CD4-positive, CD25-positive, alpha-beta regulatory T cell (primary cell): ENCODE measurements around the gene CHST15. TPM values are rescaled to one million over a fixed set of nuclear protein-coding genes. Genes with fewer than 3 reads are reported as not detected.
A peak's percentile ranks its signal among the peaks of the same experiment; 100 is the strongest.

Source experiments
- ATAC-seq, 2 donors: fragments of 150-1000 bp; cut with Tn5 transposase; one replicate each; pipeline ENCODE4 v1.10.0; 2021; ENCODE audit warnings: low read depth in 2 of 2, moderate number of reproducible peaks in 2 of 2, moderate library complexity in 1 of 2
- DNase-seq, 3 donors: peaks; one replicate each; pipeline versions ENCODE4 v3.0.0 to v3.0.0-alpha.2; 2012 to 2022; ENCODE audit warnings: mixed read lengths in 1 of 3
- H3K27ac ChIP-seq: one replicate; pipeline ENCODE4 v1.7.0; 2013; ENCODE audit warnings: mild to moderate bottlenecking, low read length; ENCODE audit not compliant: insufficient read depth, poor library complexity, severe bottlenecking
- H3K27me3 ChIP-seq: one replicate; pipeline ENCODE4 v1.7.0; 2013; ENCODE audit warnings: low read length; ENCODE audit not compliant: control insufficient read depth, insufficient read depth
- H3K36me3 ChIP-seq: one replicate; pipeline ENCODE4 v1.7.0; 2013; ENCODE audit warnings: mild to moderate bottlenecking, low read length, moderate library complexity; ENCODE audit not compliant: control insufficient read depth, insufficient read depth
- H3K4me1 ChIP-seq: 2 replicates; pipeline ENCODE4 v1.7.0; 2013; ENCODE audit warnings: mild to moderate bottlenecking, low read length; ENCODE audit not compliant: insufficient read depth, control insufficient read depth, poor library complexity, severe bottlenecking
- H3K4me3 ChIP-seq: one replicate; pipeline ENCODE4 v1.7.0; 2013; ENCODE audit warnings: low read depth, mild to moderate bottlenecking, low read length, moderate library complexity
- H3K9me3 ChIP-seq, 2 experiments: 1 replicate in 1 of 2; 2 replicates in 1 of 2; pipeline ENCODE4 v1.7.0; 2013; ENCODE audit warnings: low read length in 2 of 2, mild to moderate bottlenecking in 1 of 2, moderate library complexity in 1 of 2; ENCODE audit not compliant: control insufficient read depth in 2 of 2
- H3K27ac Mint-ChIP-seq, 3 donors: one replicate each; pipeline ENCODE4 v1.8.0; 2020 to 2022; ENCODE audit warnings: mild to moderate bottlenecking in 3 of 3, mixed read lengths in 3 of 3, moderate library complexity in 2 of 3
- H3K27me3 Mint-ChIP-seq: one replicate; pipeline ENCODE4 v1.8.0; 2022; ENCODE audit warnings: mild to moderate bottlenecking, mixed read lengths
- H3K36me3 Mint-ChIP-seq: one replicate; pipeline ENCODE4 v1.8.0; 2020; ENCODE audit warnings: mixed read lengths
- H3K4me1 Mint-ChIP-seq, 4 donors: one replicate each; pipeline ENCODE4 v1.8.0; 2020 to 2022; ENCODE audit warnings: mixed read lengths in 4 of 4, mild to moderate bottlenecking in 1 of 4
- H3K4me3 Mint-ChIP-seq, 4 donors: one replicate each; pipeline ENCODE4 v1.8.0; 2020 to 2022; ENCODE audit warnings: mild to moderate bottlenecking in 4 of 4, mixed read lengths in 4 of 4, moderate library complexity in 3 of 4
- H3K9me3 Mint-ChIP-seq, 7 donors: one replicate each; pipeline ENCODE4 v1.8.0; 2020 to 2022; ENCODE audit warnings: mixed read lengths in 7 of 7, mild to moderate bottlenecking in 3 of 7, moderate library complexity in 2 of 7
- polyA plus RNA-seq, 4 donors: library from polyadenylated mRNA; unstranded; fragments of 300-500 nt; fragmentation: Illumina TruSeq; gene quantifications; one replicate each; pipeline ENCODE4 v1.2.3, GENCODE V29; 2021
- total RNA-seq: library from RNA; stranded (reverse); gene quantifications from one replicate; pipeline ENCODE4 v1.2.3, GENCODE V29; 2022

Gene CHST15
- total and polyA plus RNA-seq, 5 donors from 2014 or later, result 0.13 to 0.47 (median 0.27) TPM; not detected in 1

DNA sequence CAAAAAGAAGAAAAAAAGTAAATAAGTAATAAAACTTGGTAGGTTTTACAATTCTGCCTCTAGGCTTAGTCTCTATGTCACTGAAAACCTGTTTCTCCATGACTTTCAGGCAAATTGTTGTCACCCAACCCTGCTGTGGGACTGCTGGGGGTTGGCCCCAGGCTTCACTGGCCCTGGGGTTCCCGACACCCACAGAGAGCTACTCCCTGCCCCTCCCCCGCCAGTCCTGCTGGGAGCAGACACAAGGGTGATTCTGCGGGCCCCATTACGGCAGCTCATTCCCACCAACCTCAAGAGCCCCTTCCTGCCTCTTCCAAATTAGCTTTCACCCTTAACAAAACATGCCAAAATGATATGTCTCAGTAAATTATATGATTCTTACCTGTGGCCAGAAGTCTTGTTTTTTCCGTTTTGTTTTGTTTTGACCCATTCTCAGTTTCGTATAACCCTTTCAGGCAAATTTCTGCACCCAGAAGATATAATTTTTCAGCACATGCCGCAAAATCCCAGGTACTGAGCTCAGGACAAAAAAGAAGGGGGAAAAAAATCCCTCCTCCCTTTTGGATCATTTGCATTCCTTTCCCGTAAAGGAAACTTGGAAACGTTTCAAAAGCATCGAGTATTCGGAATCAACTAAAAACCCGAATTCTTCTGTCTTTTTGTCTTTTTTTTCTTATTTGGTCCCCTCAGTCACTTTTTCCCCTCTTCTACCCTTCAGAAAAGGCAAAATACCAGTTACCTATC, 27.8 kb downstream of the CHST15 start:
- Mint-ChIP-seq H3K36me3 (no peaks in the 10 kb centered on the region), H3K4me1 (peaks cover 0 to 17% (median 8%) of the 10 kb centered on the region in 4 donors), H3K4me3 (no peak overlapping the region), H3K27ac (peak overlapping the region in 1 of 3 donors; percentile 14), H3K9me3 (no peaks in the 10 kb centered on the region), H3K27me3 (peaks cover 4% of the 10 kb centered on the region)
- no peaks in the 10 kb centered on the region for H3K4me1 ChIP-seq
- no peaks in the 10 kb centered on the region for H3K27me3 ChIP-seq
- DNase-seq (no peak), ATAC-seq (no peak)
- no peaks in the 10 kb centered on the region for H3K9me3 ChIP-seq
- no peak overlapping the region for H3K27ac ChIP-seq
- H3K4me3 ChIP-seq, result no peak overlapping the region
- H3K36me3 ChIP-seq, result no peaks in the 10 kb centered on the region

DNA sequence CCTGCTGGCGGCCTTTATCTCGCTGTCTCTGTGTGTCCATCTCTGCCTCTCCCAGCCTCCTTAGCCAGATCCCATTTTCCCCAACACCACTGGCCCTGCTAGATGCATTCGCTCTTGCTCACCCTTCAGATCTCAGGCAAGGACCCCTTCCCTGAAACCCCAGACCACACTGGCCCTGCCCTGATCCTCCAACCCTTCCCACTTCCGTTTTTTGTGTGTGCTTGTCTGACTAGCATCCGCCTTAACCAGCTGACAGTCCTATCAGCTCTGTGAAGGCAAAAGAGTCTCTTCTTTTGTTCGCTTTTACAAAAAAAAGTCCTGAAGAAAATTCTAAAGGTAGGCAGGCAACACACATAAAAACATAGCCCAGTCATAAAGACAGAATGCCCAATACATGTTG, 28.7 kb downstream of the CHST15 start:
- no peaks in the 10 kb centered on the region for H3K36me3 Mint-ChIP-seq
- peak in 1 of 3 donors; percentile 25 for DNase-seq
- peaks cover 4% of the 10 kb centered on the region for H3K27me3 Mint-ChIP-seq
- no peak for ATAC-seq
- H3K9me3 ChIP-seq, result no peaks in the 10 kb centered on the region
- no peak overlapping the region for H3K4me3 ChIP-seq
- H3K36me3 ChIP-seq, result no peaks in the 10 kb centered on the region
- H3K27me3 ChIP-seq, result no peaks in the 10 kb centered on the region
- no peaks in the 10 kb centered on the region for H3K4me1 ChIP-seq
- H3K9me3 Mint-ChIP-seq, result no peaks in the 10 kb centered on the region
- peak overlapping the region; percentile 14 to 68 (median 38) for H3K27ac Mint-ChIP-seq
- peaks cover 0 to 17% (median 8%) of the 10 kb centered on the region in 4 donors for H3K4me1 Mint-ChIP-seq
- peak overlapping the region; percentile 48 to 93 (median 77) for H3K4me3 Mint-ChIP-seq
- H3K27ac ChIP-seq, result no peak overlapping the region

DNA sequence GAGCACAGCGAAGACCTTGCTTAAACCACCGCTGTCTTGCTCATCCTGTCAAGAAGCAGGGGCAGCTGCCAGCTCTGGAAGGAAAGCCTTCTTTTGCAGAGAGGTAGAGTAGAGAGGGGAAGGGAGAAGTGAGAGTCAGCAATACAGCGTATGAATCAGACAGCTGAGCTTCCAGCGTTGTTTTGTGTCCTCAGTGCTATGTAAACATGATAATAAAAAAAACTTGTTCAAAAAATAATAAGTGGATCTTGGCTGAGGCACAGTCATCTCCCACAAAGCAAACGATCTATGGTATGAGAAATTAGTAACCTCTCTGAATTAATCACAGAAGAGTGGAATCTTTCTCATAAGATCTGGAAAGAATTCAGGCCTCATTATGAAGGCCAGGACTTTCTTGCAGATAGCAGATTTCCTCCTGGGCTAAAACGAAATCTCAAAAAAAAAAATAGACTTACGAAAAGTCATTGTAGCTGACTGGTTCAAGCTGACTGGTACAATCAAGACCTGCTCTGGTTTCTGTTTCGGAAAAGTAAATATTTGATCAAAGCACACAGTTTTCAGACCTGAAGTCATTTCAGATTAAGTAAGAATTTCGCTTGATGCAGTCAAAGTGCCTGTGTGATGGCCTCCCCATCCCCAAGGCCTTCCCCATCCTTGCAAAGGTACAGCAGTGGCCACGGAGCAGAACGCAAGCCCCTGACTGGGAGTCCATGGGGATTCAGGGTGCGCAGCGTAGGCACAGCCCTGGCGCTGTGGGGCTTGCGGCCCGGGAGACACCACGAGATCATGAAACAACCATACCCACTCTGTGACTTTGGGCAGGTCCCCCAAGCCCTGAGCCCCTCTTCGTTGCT, 29.4 kb downstream of the CHST15 start:
- H3K4me3 ChIP-seq, result no peak overlapping the region
- ATAC-seq (peak in 1 of 2 donors; percentile 25), DNase-seq (no peak)
- H3K4me1 Mint-ChIP-seq, result peaks cover 0 to 17% (median 8%) of the 10 kb centered on the region in 4 donors
- peak overlapping the region in 2 of 4 donors; percentile 62 to 74 for H3K4me3 Mint-ChIP-seq
- H3K27me3 Mint-ChIP-seq, result peaks cover 4% of the 10 kb centered on the region
- H3K27ac ChIP-seq, result no peak overlapping the region
- no peaks in the 10 kb centered on the region for H3K4me1 ChIP-seq
- no peaks in the 10 kb centered on the region for H3K36me3 ChIP-seq
- H3K9me3 ChIP-seq, result no peaks in the 10 kb centered on the region
- H3K9me3 Mint-ChIP-seq, result no peaks in the 10 kb centered on the region
- no peaks in the 10 kb centered on the region for H3K36me3 Mint-ChIP-seq
- no peaks in the 10 kb centered on the region for H3K27me3 ChIP-seq
- H3K27ac Mint-ChIP-seq, result peak overlapping the region in 2 of 3 donors; percentile 31 to 68

DNA sequence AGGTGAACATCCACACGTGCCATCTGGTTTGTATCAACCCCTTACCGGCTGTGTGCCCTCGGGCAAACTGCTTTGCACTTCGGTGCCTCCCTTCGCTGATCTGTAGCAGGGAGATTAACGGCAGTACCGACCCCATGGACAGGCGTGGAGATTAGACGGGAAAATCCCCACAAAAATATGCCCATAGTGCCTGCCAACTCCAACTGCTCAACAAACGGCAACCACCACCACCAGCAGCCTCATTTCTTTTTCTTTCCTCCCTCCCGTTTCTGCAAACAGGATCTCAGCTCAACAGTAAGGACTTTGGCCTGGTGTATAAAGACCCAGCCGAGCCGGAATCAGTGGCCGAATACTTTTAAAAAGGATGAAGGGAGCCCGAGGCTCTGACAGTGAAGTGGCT, 31.0 kb downstream of the CHST15 start:
- H3K27ac Mint-ChIP-seq, result no peak overlapping the region
- no peaks in the 10 kb centered on the region for H3K4me1 ChIP-seq
- no peak for DNase-seq

DNA sequence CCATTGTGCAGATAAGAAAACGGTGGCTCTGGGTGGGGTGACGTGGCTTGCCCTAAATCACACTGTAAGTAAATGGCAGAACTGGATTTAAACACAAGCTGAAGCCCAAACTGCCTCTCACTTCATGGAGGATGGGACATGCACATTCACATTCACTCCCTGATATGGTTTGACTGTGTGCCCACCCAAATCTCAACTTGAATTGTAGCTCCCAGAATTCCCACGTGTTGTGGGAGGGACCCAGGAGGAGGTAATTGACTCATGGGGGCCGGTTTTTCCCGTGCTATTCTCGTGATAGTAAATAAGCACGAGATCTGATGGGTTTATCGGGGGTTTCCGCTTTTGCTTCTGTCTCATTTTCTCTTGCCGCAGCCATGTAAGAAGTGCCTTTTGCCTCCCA, 32.4 kb downstream of the CHST15 start:
- Histone ChIP-seq H3K9me3 (no peaks in the 10 kb centered on the region), H3K27me3 (no peaks in the 10 kb centered on the region), H3K36me3 (no peaks in the 10 kb centered on the region), H3K4me1 (no peaks in the 10 kb centered on the region), H3K4me3 (no peak overlapping the region), H3K27ac (no peak overlapping the region)
- H3K9me3 Mint-ChIP-seq, result no peaks in the 10 kb centered on the region
- no peak for ATAC-seq
- no peaks in the 10 kb centered on the region for H3K36me3 Mint-ChIP-seq
- no peak overlapping the region for H3K27ac Mint-ChIP-seq
- peaks cover 4% of the 10 kb centered on the region for H3K27me3 Mint-ChIP-seq
- DNase-seq, result no peak
- no peak overlapping the region for H3K4me3 Mint-ChIP-seq
- peaks cover 0 to 12% (median 6%) of the 10 kb centered on the region in 4 donors for H3K4me1 Mint-ChIP-seq

More for the DNA sequence above, 31.0 kb downstream of the CHST15 start:
- Histone ChIP-seq H3K27ac (no peak overlapping the region), H3K9me3 (no peaks in the 10 kb centered on the region), H3K36me3 (no peaks in the 10 kb centered on the region), H3K4me3 (no peak overlapping the region), H3K27me3 (no peaks in the 10 kb centered on the region)
- Mint-ChIP-seq H3K4me1 (peaks cover 0 to 17% (median 8%) of the 10 kb centered on the region in 4 donors), H3K9me3 (no peaks in the 10 kb centered on the region), H3K27me3 (peaks cover 4% of the 10 kb centered on the region), H3K4me3 (no peak overlapping the region), H3K36me3 (no peaks in the 10 kb centered on the region)
- no peak for ATAC-seq

DNA sequence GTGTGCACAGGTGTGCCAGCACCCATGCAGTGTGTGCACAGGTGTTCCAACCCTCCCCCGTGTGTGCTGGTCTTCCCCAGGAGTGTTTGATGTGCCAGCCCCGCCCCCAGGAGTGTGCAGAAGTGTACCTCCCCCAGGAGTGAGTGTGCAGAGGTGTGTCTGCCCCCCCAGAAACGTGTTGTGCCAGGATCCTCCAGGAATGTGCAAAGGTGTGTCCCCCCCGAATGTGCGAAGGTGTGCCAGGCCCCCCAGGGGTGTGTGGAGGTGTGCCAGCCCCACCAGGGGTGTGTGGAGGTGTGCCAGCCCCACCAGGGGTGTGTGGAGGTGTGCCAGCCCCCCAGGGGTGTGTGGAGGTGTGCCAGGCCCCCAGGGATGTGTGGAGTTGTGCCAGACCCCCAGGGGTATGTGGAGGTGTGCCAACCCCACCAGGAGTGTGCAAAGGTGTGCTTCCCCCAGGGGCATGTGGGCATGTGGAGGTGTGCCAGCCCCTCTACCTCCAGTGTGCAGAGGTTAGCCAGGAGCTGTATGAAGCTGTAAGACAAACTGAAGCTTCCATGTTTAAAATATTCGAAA, 33.2 kb downstream of the CHST15 start:
- no peaks in the 10 kb centered on the region for H3K36me3 ChIP-seq
- no peaks in the 10 kb centered on the region for H3K4me1 ChIP-seq
- Mint-ChIP-seq H3K27ac (no peak overlapping the region), H3K4me1 (peaks cover 0 to 11% (median 6%) of the 10 kb centered on the region in 4 donors), H3K27me3 (peaks cover 4% of the 10 kb centered on the region), H3K36me3 (no peaks in the 10 kb centered on the region), H3K4me3 (no peak overlapping the region), H3K9me3 (peaks cover 0 to 2% (median 0%) of the 10 kb centered on the region in 7 donors)
- H3K9me3 ChIP-seq, result no peaks in the 10 kb centered on the region
- ATAC-seq, result no peak
- H3K27ac ChIP-seq, result no peak overlapping the region
- H3K4me3 ChIP-seq, result no peak overlapping the region
- no peaks in the 10 kb centered on the region for H3K27me3 ChIP-seq
- no peak for DNase-seq

DNA sequence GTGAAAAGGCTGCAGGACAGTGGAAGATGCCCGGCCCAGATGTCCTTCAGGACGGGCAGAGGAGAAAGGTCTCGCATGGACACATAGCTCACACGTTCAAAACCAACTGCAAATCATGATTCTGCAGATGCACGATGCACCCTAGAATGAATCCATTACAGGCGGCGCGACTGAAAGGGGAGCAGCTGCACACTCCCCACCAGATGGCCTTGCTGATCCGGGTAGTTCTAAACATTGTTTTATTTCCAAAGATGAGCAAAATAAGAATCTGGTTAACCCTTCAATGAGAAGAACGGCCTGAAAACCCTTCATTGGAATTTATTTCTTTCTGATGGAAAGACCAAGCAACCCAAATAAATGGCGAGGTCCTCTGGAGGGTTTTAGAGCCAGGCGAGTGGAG, 33.8 kb downstream of the CHST15 start:
- DNase-seq, result no peak
- H3K36me3 Mint-ChIP-seq, result no peaks in the 10 kb centered on the region
- H3K36me3 ChIP-seq, result no peaks in the 10 kb centered on the region

More for the DNA sequence above, 33.8 kb downstream of the CHST15 start:
- Histone ChIP-seq H3K27ac (no peak overlapping the region), H3K27me3 (no peaks in the 10 kb centered on the region), H3K4me3 (no peak overlapping the region), H3K9me3 (no peaks in the 10 kb centered on the region), H3K4me1 (no peaks in the 10 kb centered on the region)
- Mint-ChIP-seq H3K4me3 (no peak overlapping the region), H3K9me3 (peaks cover 0 to 2% (median 0%) of the 10 kb centered on the region in 7 donors), H3K27ac (no peak overlapping the region), H3K4me1 (peaks cover 0 to 8% (median 4%) of the 10 kb centered on the region in 4 donors), H3K27me3 (peaks cover 1% of the 10 kb centered on the region)
- no peak for ATAC-seq
